ENCODE data around the gene MCM8. TPM values are rescaled to one million over a fixed set of nuclear protein-coding genes. Genes with fewer than 3 reads are reported as not detected.
"Not testable (repeated sequence)": the region's sequence is repeated elsewhere in the genome, so short reads cannot be mapped to it uniquely, and the experiment has no call there.

Gene MCM8
- polyA plus RNA-seq, 3 donors: 15.6 to 18.7 (median 18.0) TPM

DNA sequence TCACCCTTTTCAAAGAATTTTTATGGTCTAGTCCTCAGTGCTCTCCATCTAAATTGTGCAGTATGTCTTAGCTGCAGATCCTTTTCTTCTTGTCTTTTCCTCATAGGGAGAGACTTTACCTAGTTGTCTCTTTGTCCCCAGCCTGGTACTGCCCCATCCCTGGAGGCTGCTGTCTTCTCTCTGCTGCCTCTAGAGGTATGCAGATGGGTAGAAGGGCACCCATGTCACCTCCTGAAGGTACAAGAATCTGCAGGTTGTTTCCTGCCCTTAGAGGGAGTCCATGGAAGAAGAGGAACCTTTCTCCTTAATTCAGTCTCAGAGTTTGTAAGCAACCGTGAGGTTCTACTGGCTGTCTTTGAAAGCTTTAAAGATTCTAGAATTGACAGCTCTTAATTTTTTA is 39.1 kb downstream of the MCM8 start:
- DNase-seq (ENCODE audit: extremely low read depth in 1 of 11, low read depth in 9 of 11, low spot score in 4 of 11): no peak

DNA sequence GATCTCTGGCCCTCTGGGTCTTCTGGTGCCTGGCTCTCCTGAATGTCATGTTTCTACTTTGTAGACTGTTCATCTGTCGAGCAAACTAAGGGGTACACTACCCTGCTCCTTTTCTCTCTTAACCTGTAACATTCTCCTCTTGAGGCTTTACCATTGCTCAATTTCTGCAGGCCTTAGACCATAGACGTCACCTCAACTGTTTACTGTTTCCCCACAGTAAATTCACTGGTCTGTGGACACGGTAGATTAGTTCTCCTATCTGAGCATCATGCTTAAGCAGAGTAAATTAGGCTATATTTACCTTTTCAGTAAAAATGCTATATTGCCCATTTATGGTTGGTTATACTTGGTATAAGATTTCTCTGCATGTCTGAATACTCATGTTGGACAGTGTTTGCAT is 40.5 kb downstream of the MCM8 start:
- DNase-seq (ENCODE audit: extremely low read depth in 1 of 11, low read depth in 9 of 11, low spot score in 4 of 11): no peak

DNA sequence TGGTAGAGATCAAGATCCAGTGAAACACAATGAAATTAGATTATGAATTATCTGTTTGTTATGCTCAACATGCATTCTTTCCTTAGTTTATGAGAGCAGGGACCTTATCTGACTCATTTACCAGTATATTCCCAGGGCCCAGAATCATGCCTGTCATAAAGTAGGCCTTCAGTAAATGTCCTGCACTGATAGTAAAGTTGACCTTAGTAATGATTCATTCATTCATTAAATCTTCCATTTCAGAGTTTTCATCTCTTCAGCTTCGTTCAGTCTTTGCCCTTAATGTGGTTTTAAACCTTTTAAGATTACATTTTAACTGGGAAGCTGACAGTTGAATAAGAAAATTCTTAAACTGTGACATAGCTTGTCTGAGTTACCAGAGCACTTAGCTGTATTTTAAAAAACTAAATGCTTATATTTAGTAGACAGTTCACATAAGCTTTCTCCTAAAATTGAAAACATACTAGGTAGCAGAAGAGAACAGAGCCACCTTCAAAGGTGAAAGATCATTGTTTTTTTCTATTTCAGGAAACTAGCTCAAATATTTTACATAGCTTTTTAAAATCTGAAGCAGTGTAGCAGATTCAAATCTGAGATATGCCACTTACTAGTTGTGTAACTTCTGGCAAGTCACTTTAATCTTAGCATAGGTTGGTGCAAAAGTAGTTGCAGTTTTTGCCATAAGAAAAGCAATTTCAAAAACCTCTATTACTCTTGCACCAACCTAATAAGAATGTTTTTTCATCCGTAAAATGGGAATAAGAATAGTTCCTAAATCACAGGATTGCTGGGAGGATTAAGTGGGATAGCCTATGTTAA is 41.4 kb downstream of the MCM8 start:
- DNase-seq (ENCODE audit: extremely low read depth in 1 of 11, low read depth in 9 of 11, low spot score in 4 of 11): no peak

- DNase-seq (ENCODE audit: extremely low read depth in 1 of 11, low read depth in 9 of 11, low spot score in 4 of 11): no peak
These were observed 46.3 kb downstream of the MCM8 start for GRCh38 chr20:5996765-5997164.

DNA sequence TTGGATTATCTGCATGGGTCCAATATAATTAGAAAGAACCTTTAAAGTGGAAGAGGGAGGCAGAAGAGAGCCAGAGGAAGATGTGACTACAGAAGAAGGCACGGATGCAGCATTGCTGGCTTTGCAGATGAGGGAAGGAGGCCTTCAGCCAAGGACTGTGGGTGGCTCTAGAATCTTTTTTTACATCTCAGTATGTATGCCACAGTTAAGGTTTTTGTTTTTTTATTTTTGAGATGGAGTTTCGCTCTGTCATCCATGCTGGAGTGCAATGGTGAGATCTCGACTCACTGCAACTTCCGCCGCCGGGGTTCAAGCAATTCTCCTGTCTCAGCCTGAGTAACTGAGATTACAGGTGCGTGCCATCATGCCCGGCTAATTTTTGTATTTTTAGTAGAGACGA is 49.3 kb downstream of the MCM8 start:
- DNase-seq (ENCODE audit: extremely low read depth in 1 of 11, low read depth in 9 of 11, low spot score in 4 of 11): no peak

GRCh38 chr20:6000871-6001270 is 50.4 kb downstream of the MCM8 start:
- DNase-seq (ENCODE audit: extremely low read depth in 1 of 11, low read depth in 9 of 11, low spot score in 4 of 11): no peak

GRCh38 chr20:6006603-6006949 is 56.1 kb downstream of the MCM8 start:
- DNase-seq (ENCODE audit: extremely low read depth in 1 of 11, low read depth in 9 of 11, low spot score in 4 of 11): no peak

GRCh38 chr20:6007094-6007528 is 56.7 kb downstream of the MCM8 start:
- no peak for DNase-seq (ENCODE audit: extremely low read depth in 1 of 11, low read depth in 9 of 11, low spot score in 4 of 11)

DNA sequence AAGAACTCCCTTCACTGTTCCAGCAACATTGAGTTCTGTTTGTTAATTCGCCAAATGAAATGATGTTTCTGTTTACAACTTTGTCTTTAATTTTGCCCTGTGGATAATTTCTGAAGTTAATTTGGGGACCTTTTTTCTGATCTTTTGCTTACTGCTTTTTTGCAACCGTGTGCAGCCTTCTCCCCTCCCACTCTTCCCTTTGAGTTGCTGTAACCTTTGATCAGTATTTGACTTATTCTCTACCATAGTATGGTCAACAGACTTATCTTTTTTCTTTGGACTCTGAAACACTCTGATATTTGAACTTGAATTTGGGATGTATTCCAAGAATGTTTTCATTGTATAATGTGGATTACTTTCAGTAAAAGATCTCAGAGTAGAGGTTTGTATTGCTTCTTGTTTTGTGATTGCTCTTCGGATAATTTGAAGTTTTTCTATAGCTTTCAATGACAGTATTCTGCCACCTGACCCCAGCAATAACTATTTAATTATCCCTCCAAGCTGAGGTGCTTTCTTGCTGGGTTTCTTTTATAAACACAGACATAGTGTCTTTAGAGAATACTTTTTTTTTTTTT is 57.2 kb downstream of the MCM8 start:
- no peak for DNase-seq (ENCODE audit: extremely low read depth in 1 of 11, low read depth in 9 of 11, low spot score in 4 of 11)

DNA sequence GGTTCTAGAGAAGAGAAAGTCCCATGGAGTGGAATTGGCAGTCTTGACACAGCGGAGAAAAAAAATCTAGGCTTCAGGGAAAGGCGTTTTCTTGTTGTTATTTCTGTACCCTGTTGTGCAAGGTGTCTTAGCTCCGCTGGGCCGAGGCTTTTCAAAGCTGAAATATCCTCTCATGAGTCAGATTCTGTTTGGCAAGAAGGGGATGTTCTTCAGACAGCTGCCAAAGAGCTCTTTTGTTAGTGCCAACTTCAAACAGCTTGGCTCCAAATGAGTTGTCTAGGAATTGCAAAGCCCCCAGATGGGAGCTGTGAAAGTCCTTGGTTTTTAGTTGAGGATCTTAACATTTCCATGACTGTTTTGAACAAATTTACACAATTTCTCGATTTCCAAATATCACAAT is 57.8 kb downstream of the MCM8 start:
- DNase-seq (ENCODE audit: extremely low read depth in 1 of 11, low read depth in 9 of 11, low spot score in 4 of 11): no peak

DNA sequence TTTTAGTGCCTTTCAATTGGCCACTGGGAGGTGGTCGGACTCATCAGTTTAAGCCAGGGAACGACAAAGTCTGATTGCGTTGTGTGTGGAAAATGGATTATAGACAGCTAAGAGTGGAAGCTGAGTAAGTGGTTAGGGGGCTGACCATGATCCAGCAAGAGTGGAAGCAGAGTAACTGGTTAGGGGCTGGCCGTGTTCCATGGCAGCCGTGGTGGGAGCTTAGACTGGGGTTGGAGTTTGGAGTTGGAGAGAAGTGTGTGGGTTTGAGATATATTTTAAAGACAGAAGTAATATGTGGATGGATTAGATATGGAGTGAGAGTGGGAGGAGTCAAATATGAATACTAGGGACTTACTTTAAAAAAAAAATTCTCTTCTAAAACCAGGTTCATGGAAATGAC is 61.7 kb downstream of the MCM8 start:
- DNase-seq (ENCODE audit: extremely low read depth in 1 of 11, low read depth in 9 of 11, low spot score in 4 of 11): no peak

- DNase-seq (ENCODE audit: extremely low read depth in 1 of 11, low read depth in 9 of 11, low spot score in 4 of 11): no peak
These were observed 63.6 kb downstream of the MCM8 start for GRCh38 chr20:6014017-6014416.

- no peak for DNase-seq (ENCODE audit: extremely low read depth in 1 of 11, low read depth in 9 of 11, low spot score in 4 of 11)
These were observed 64.5 kb downstream of the MCM8 start for GRCh38 chr20:6014957-6015356.

DNA sequence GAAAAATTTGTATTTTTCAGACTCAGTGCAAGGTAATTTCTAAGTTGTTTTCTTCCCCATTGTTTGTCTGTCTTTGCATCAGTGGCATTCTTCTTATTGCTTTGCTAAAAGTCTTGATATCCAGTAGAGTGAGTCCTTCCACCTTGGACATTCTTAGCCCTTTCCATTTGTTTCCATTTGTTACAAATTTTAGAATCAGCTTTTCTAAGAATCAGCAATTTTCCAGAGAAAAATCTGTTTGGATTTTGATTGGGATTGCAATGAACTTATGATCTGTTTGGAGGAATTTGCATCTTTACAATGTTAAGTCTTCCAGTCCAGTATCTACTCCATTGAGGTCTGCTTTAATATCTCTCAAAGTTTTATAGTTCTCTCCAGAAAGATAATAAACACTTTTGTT is 67.0 kb downstream of the MCM8 start:
- no peak for DNase-seq (ENCODE audit: extremely low read depth in 1 of 11, low read depth in 9 of 11, low spot score in 4 of 11)

GRCh38 chr20:6017880-6018279 is 67.4 kb downstream of the MCM8 start:
- no peak for DNase-seq (ENCODE audit: extremely low read depth in 1 of 11, low read depth in 9 of 11, low spot score in 4 of 11)

- no peak for DNase-seq (ENCODE audit: extremely low read depth in 1 of 11, low read depth in 9 of 11, low spot score in 4 of 11)
These were observed 74.3 kb downstream of the MCM8 start for GRCh38 chr20:6024768-6025167.

DNA sequence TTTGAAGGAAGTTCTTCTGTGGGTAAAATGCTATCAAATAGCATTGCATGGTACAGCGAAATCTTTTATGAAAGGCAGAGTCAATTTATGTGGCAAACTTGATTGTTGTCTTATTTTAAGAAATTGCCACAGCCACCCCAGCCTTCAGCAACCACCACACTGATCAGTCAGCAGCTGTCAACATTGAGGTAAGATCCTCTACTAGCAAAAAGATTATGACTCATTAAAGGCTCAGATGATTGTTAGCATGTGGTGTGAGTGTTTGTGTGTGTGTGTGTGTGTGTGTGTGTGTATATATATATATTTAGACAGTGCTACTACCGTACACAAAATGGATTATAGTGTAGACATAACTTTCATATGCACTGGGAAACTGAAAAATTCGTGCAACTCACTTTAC is 75.6 kb downstream of the MCM8 start:
- DNase-seq (ENCODE audit: extremely low read depth in 1 of 11, low read depth in 9 of 11, low spot score in 4 of 11): no peak

DNA sequence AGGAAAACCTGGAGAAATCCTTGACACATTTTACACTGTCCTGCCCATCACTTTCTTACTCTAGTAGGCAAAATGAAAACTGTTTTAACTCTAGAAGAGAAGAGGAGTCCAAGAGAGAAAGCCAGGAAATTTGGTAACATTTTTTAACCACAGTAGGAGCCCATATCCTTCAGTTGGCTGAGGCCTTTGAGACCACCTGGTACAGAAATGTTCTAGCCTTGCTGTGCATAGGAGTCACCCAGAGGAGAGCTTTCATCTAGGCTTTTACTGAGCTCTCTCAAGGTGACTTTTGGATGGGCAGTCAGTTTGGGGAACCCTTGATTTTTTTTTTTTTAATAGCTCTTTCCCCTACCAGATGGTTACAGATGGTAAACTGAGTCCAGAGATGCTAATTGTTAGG is 78.4 kb downstream of the MCM8 start:
- no peak for DNase-seq (ENCODE audit: extremely low read depth in 1 of 11, low read depth in 9 of 11, low spot score in 4 of 11)

DNA sequence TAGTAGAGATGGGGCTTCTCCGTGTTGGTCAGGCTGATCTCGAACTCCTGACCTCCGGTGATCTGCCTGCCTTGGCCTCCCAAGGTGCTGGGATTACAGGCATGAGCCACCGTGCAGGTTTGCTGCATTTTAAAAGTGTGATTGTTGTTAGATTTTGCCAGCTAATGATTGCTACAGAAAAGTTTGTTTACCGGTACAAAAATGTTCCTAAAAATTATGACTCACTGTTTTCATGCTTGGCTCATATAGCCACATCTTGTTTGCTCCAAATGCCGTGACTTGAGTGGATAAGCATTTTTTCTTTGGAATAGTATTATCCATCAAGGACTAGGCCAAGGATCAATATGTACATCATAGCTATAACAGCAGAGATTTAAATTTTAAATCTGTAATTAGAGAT is 79.1 kb downstream of the MCM8 start:
- no peak for DNase-seq (ENCODE audit: extremely low read depth in 1 of 11, low read depth in 9 of 11, low spot score in 4 of 11)

GRCh38 chr20:6030453-6031080 is 80.1 kb downstream of the MCM8 start:
- no peak for DNase-seq (ENCODE audit: extremely low read depth in 1 of 11, low read depth in 9 of 11, low spot score in 4 of 11)

DNA sequence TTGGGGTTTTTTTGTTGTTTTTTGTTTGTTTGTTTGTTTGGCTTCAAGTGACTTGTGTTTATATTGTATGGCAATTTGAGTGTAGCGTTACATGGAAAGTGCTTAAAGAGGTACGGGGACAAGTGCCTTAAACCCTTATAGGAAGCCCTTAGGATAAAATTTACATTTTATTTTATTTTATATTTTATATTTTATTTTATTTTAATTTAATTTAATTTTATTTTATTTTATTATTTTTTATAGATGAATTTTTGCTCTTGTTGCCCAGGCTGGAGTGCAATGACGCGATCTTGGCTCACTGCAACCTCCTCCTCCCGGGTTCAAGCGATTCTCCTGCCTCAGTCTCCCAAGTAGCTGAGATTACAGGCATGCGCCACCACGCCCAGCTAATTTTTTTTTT is 82.5 kb downstream of the MCM8 start:
- not testable (repeated sequence) for DNase-seq (ENCODE audit: extremely low read depth in 1 of 11, low read depth in 9 of 11, low spot score in 4 of 11)

Data from renal cortex interstitium (tissue), 11 donors.